Ramos (cell line): ENCODE results near the gene ADNP.

Experiments used
- in situ Hi-C: fragments of 300-500 bp; cut with MboI; formaldehyde crosslinking; loops from one replicate; pipeline ENCODE4 v1.14.3; 2022; ENCODE audit warnings: low sequenced_read_pairs; ENCODE audit not compliant: unreplicated experiment

Gene ADNP

GRCh38 chr20:50876063-50876685 lies 55.1 kb downstream of the ADNP start:
- in situ Hi-C loops = no loop called here

- in situ Hi-C loops = no loop called here
These were observed 56.2 kb downstream of the ADNP start for GRCh38 chr20:50874758-50875665.

GRCh38 chr20:50874111-50874757 lies 57.0 kb downstream of the ADNP start:
- in situ Hi-C loops = no loop called here

- in situ Hi-C loops = no loop called here
These were observed 57.7 kb downstream of the ADNP start for GRCh38 chr20:50873585-50873984.

- in situ Hi-C loops = no loop called here
These were observed 58.4 kb downstream of the ADNP start for GRCh38 chr20:50872560-50873425.

GRCh38 chr20:50870561-50871161 lies 60.6 kb downstream of the ADNP start:
- in situ Hi-C loops = no loop called here

- in situ Hi-C loops = no loop called here
These were observed 62.4 kb downstream of the ADNP start for GRCh38 chr20:50868509-50869495.

GRCh38 chr20:50867805-50868204 lies 63.4 kb downstream of the ADNP start:
- in situ Hi-C loops = no loop called here

- in situ Hi-C loops = no loop called here
These were observed 64.4 kb downstream of the ADNP start for GRCh38 chr20:50866831-50867230.

- in situ Hi-C loops = no loop called here
These were observed 65.1 kb downstream of the ADNP start for GRCh38 chr20:50866036-50866685.

GRCh38 chr20:50865591-50865990 lies 65.6 kb downstream of the ADNP start:
- in situ Hi-C loops = no loop called here

- in situ Hi-C loops = no loop called here
These were observed 66.1 kb downstream of the ADNP start for GRCh38 chr20:50865114-50865513.

- in situ Hi-C loops = no loop called here
These were observed 68.7 kb downstream of the ADNP start for GRCh38 chr20:50862546-50862945.

GRCh38 chr20:50861012-50861411 lies 70.2 kb downstream of the ADNP start:
- in situ Hi-C loops = no loop called here

GRCh38 chr20:50859161-50859560 lies 72.1 kb downstream of the ADNP start:
- in situ Hi-C loops = no loop called here

GRCh38 chr20:50858525-50858924 lies 72.7 kb downstream of the ADNP start:
- in situ Hi-C loops = no loop called here

- in situ Hi-C loops = no loop called here
These were observed 73.9 kb downstream of the ADNP start for GRCh38 chr20:50857348-50857747.

GRCh38 chr20:50856475-50857041 lies 74.7 kb downstream of the ADNP start:
- in situ Hi-C loops = no loop called here
